DOHH2 (cell line): ENCODE measurements around the gene DNAJB7.

Source experiments
- EZH2phosphoT487 ChIP-seq: fragments of 200-600 bp; sonication (generic); IDR thresholded peaks from 2 replicates; pipeline ENCODE4 v1.6.1; 2017; ENCODE audit warnings: borderline replicate concordance, mild to moderate bottlenecking, antibody characterized with exemption, low read length, moderate library complexity, mixed read lengths
- TF ChIP-seq, protein P1 (sequence below): fragments of 200-600 bp; sonication (generic); IDR thresholded peaks from one replicate; pipeline ENCODE4 v1.5.1; 2014; ENCODE audit warnings: antibody characterized with exemption, mild to moderate bottlenecking, low read depth, low read length; ENCODE audit not compliant: poor library complexity, severe bottlenecking

DNA sequence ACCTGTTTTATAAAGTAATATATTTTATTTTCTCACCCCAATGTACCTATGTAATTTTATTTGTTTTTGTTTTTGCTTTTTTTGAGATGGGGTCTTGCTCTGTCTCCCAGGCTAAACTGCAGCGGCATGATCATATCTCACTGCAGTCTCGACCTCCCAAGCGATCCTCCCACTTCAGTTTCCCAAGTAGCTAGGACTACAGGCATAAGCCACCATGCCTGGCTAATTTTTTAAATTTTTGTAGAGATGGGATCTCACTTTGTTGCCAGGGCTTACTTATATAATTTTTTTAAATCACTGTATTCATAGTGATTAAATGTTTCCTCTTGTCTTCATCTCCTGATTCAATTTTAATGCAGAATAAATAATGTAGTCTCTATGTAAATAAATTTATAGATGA lies 13.2 kb upstream of the DNAJB7 start:
- TF ChIP-seq, protein P1, sequence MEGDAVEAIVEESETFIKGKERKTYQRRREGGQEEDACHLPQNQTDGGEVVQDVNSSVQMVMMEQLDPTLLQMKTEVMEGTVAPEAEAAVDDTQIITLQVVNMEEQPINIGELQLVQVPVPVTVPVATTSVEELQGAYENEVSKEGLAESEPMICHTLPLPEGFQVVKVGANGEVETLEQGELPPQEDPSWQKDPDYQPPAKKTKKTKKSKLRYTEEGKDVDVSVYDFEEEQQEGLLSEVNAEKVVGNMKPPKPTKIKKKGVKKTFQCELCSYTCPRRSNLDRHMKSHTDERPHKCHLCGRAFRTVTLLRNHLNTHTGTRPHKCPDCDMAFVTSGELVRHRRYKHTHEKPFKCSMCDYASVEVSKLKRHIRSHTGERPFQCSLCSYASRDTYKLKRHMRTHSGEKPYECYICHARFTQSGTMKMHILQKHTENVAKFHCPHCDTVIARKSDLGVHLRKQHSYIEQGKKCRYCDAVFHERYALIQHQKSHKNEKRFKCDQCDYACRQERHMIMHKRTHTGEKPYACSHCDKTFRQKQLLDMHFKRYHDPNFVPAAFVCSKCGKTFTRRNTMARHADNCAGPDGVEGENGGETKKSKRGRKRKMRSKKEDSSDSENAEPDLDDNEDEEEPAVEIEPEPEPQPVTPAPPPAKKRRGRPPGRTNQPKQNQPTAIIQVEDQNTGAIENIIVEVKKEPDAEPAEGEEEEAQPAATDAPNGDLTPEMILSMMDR: no peak
- no peak for TF ChIP-seq EZH2phosphoT487
